CD4-positive, alpha-beta T cell (primary cell): Measurements from ENCODE around the gene CDC6. TPM values are rescaled to one million over a fixed set of nuclear protein-coding genes. Genes with fewer than 3 reads are reported as not detected.

Experiments
- ATAC-seq: fragments of 200-7000 bp; cut with Tn5 transposase; one replicate; pipeline ENCODE4 v1.10.0; 2022; ENCODE audit warnings: mild to moderate bottlenecking; ENCODE audit not compliant: poor library complexity
- CTCF ChIA-PET: fragments of 350-600 bp; sonication (Branson Sonifier 250); formaldehyde crosslinking; loops from one replicate; lab custom pipeline; 2021; ENCODE audit warnings: antibody characterized with exemption, inconsistent platforms; lab: Charles Lee
- POLR2A ChIA-PET: fragments of 350-600 bp; sonication (Branson Sonifier 250); formaldehyde crosslinking; loops from one replicate; lab custom pipeline; 2021; ENCODE audit warnings: antibody characterized with exemption, inconsistent platforms; lab: Charles Lee
- DNase-seq, 14 experiments: peaks; one replicate each; pipeline ENCODE4 v3.0.0-alpha.2; 2013 to 2020; ENCODE audit warnings: mixed read lengths in 2 of 14
- H3K27ac ChIP-seq, 2 donors: one replicate each; pipeline versions ENCODE4 v1.5.1 to v1.7.0; 2013; ENCODE audit warnings: low read length in 2 of 2, low read depth in 1 of 2, mild to moderate bottlenecking in 1 of 2
- H3K27me3 ChIP-seq, 2 experiments: 1 replicate in 1 of 2; 2 replicates in 1 of 2; pipeline versions ENCODE4 v1.6.1 to v1.7.0; 2013; ENCODE audit warnings: low read length in 2 of 2, control low read depth in 1 of 2, mild to moderate bottlenecking in 1 of 2, moderate library complexity in 1 of 2; ENCODE audit not compliant: insufficient read depth in 2 of 2, control insufficient read depth in 1 of 2
- H3K36me3 ChIP-seq: one replicate; pipeline ENCODE4 v1.6.1; 2013; ENCODE audit warnings: low read length, control low read depth; ENCODE audit not compliant: insufficient read depth
- H3K4me1 ChIP-seq: one replicate; pipeline ENCODE4 v1.6.1; 2013; ENCODE audit warnings: low read length, control low read depth; ENCODE audit not compliant: insufficient read depth
- H3K4me3 ChIP-seq: one replicate; pipeline ENCODE4 v1.5.1; 2013; ENCODE audit warnings: mild to moderate bottlenecking, low read length, moderate library complexity
- H3K9me3 ChIP-seq, 2 experiments: 1 replicate in 1 of 2; 2 replicates in 1 of 2; pipeline versions ENCODE4 v1.6.1 to v1.7.0; 2013; ENCODE audit warnings: low read length in 2 of 2, mild to moderate bottlenecking in 2 of 2, control low read depth in 1 of 2, moderate library complexity in 1 of 2; ENCODE audit not compliant: control insufficient read depth in 1 of 2, insufficient read depth in 1 of 2
- H3K27ac Mint-ChIP-seq: one replicate; pipeline ENCODE4 v1.8.0; 2020; ENCODE audit warnings: mixed read lengths
- H3K27me3 Mint-ChIP-seq: one replicate; pipeline ENCODE4 v1.8.0; 2021; ENCODE audit warnings: mixed read lengths
- H3K36me3 Mint-ChIP-seq: one replicate; pipeline ENCODE4 v1.8.0; 2021; ENCODE audit warnings: low read depth, mixed read lengths
- H3K4me1 Mint-ChIP-seq: one replicate; pipeline ENCODE4 v1.8.0; 2021; ENCODE audit warnings: low read depth, mixed read lengths
- H3K4me3 Mint-ChIP-seq: one replicate; pipeline ENCODE4 v1.8.0; 2020; ENCODE audit warnings: mild to moderate bottlenecking, mixed read lengths
- H3K9me3 Mint-ChIP-seq: one replicate; pipeline ENCODE4 v1.8.0; 2020; ENCODE audit warnings: mixed read lengths
- CTCF ChIP-seq: fragments of 200-600 bp; IDR thresholded peaks from one replicate; pipeline ENCODE4 v1.8.0; 2022; ENCODE audit warnings: antibody characterized with exemption, mild to moderate bottlenecking
- intact Hi-C, 2 experiments: fragments of 100-400 bp; cut with DNase I in 1 of 2; cut with micrococcal nuclease in 1 of 2; formaldehyde crosslinking; loops; one replicate each; pipeline versions ENCODE4 v1.15.1 to v1.9.0; 2023 to 2025; cut with DNase I, micrococcal nuclease
- total RNA-seq, 174 experiments: library from RNA in 2 of 174; stranded (reverse) in 2 of 174; gene quantifications; one replicate each; pipeline ENCODE4 v1.2.3 and lab custom pipeline; 2021 to 2026

The CDC6 gene
- total RNA-seq, 2 experiments from 2014 or later = 1.0 to 1.8 TPM

- Mint-ChIP-seq H3K9me3 (no peaks in the 10 kb centered on the region), H3K4me1 (peaks cover 68% of the 10 kb centered on the region), H3K27me3 (no peaks in the 10 kb centered on the region), H3K4me3 (peak overlapping the region; percentile 83), H3K27ac (peak overlapping the region; percentile 93), H3K36me3 (peaks cover 42% of the 10 kb centered on the region)
- intact Hi-C loops = no loop called here
- no peak for TF ChIP-seq CTCF
- Histone ChIP-seq H3K27ac (peak overlapping the region; percentile 73 to 90), H3K27me3 (no peaks in the 10 kb centered on the region), H3K9me3 (no peaks in the 10 kb centered on the region), H3K36me3 (peaks cover 22% of the 10 kb centered on the region), H3K4me3 (no peak overlapping the region), H3K4me1 (peaks cover 83% of the 10 kb centered on the region)
- DNase-seq (no peak), ATAC-seq (no peak)
- ChIA-PET CTCF (interaction anchor here (1.3 to 1.6 kb wide), 3 partner anchors 16 to 24 kb away, joined by 11 to 27 read pairs (median 22); no protein-coding TSS in a partner anchor), POLR2A (interaction anchor here (1.0 to 11.2 kb wide), 5 partner anchors 9 to 20 kb away, joined by 3 to 117 read pairs (median 12); no protein-coding TSS in a partner anchor)
Observed at GRCh38 chr17:40340327-40340726, 52.6 kb downstream of the CDC6 start.

- H3K36me3 ChIP-seq = peaks cover 22% of the 10 kb centered on the region
- peak overlapping the region; percentile 72 for H3K4me3 ChIP-seq
- ATAC-seq (peak; percentile 78), DNase-seq (peak; percentile 76 to 96 (median 85))
- ChIA-PET CTCF (interaction anchor here (0.6 to 2.8 kb wide), 13 partner anchors 10 to 122 kb away, joined by 3 to 27 read pairs (median 6); partner anchors contain the start of gene WIPF2), POLR2A (interaction anchor here (1.0 to 11.2 kb wide), 9 partner anchors 10 to 1347 kb away, joined by 3 to 117 read pairs (median 5); no protein-coding TSS in a partner anchor)
- Mint-ChIP-seq H3K36me3 (peaks cover 42% of the 10 kb centered on the region), H3K27me3 (no peaks in the 10 kb centered on the region), H3K9me3 (no peaks in the 10 kb centered on the region), H3K27ac (peak overlapping the region; percentile 93), H3K4me1 (peaks cover 76% of the 10 kb centered on the region), H3K4me3 (peak overlapping the region; percentile 83)
- H3K4me1 ChIP-seq = peaks cover 89% of the 10 kb centered on the region
- H3K27me3 ChIP-seq = no peaks in the 10 kb centered on the region
- TF ChIP-seq CTCF = peak; percentile 55
- H3K9me3 ChIP-seq = no peaks in the 10 kb centered on the region
- intact Hi-C loops = loop anchor here (1.0 kb wide), 2 partner anchors 19 to 38 kb away; no protein-coding TSS in a partner anchor
- peak overlapping the region; percentile 73 to 90 for H3K27ac ChIP-seq
Observed at GRCh38 chr17:40340880-40341807, 53.5 kb downstream of the CDC6 start.

- no peaks in the 10 kb centered on the region for H3K27me3 ChIP-seq
- intact Hi-C loops = loop anchor here (1.0 to 2.0 kb wide), 3 partner anchors 20 to 39 kb away; no protein-coding TSS in a partner anchor
- Mint-ChIP-seq H3K36me3 (peaks cover 45% of the 10 kb centered on the region), H3K9me3 (no peaks in the 10 kb centered on the region), H3K27me3 (no peaks in the 10 kb centered on the region), H3K27ac (peak overlapping the region; percentile 93), H3K4me1 (peaks cover 82% of the 10 kb centered on the region), H3K4me3 (peak overlapping the region; percentile 83)
- ChIA-PET POLR2A (interaction anchor here (1.1 to 11.2 kb wide), 8 partner anchors 10 to 477 kb away, joined by 3 to 117 read pairs (median 6); no protein-coding TSS in a partner anchor), CTCF (interaction anchor here (0.8 to 2.8 kb wide), 12 partner anchors 10 to 123 kb away, joined by 3 to 27 read pairs (median 8); partner anchors contain the start of gene WIPF2)
- no peaks in the 10 kb centered on the region for H3K9me3 ChIP-seq
- DNase-seq = peak in 5 of 14 experiments; percentile 32 to 57 (median 48)
- peak overlapping the region; percentile 72 for H3K4me3 ChIP-seq
- H3K27ac ChIP-seq = peak overlapping the region; percentile 73 to 90
- peaks cover 94% of the 10 kb centered on the region for H3K4me1 ChIP-seq
- no peak for TF ChIP-seq CTCF
- peak; percentile 4 for ATAC-seq
- H3K36me3 ChIP-seq = peaks cover 21% of the 10 kb centered on the region
Observed at GRCh38 chr17:40341808-40342503, 54.3 kb downstream of the CDC6 start.
